ENCODE data around the gene ZFAND3.

DNA sequence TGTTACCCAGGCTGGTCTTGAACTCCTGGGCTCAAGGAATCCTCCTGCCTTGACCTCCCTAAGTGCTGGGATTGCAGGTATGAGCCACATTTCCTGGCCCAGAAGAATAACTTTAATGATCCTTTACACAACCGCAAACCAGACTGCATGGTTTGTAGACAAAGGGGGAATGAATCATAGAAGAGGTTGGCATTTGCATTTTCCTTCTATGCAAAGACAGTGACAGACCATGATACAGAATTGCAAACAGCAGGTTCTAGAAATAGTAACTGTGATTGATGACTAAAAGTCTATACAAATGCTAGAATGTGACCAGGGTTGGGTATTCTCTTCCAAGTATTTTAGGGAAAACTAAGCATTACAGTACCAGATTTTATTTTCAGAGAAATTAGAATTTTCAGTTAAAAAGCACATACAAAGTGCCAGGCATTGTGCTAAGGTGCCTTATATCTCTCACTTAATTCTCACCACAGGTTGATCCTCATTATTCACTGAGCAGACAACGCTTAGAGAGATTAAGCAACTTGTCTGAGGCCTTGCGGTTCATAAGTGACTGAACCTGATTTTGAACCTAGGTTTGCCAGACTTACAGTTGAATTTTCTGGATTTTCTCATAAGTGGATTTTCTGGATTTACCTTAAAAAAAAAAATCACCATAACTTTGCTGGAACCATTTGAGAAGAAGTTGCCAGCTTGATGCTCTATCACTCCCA, 146.6 kb downstream of the ZFAND3 start:
- TF ChIP-seq, protein P1, sequence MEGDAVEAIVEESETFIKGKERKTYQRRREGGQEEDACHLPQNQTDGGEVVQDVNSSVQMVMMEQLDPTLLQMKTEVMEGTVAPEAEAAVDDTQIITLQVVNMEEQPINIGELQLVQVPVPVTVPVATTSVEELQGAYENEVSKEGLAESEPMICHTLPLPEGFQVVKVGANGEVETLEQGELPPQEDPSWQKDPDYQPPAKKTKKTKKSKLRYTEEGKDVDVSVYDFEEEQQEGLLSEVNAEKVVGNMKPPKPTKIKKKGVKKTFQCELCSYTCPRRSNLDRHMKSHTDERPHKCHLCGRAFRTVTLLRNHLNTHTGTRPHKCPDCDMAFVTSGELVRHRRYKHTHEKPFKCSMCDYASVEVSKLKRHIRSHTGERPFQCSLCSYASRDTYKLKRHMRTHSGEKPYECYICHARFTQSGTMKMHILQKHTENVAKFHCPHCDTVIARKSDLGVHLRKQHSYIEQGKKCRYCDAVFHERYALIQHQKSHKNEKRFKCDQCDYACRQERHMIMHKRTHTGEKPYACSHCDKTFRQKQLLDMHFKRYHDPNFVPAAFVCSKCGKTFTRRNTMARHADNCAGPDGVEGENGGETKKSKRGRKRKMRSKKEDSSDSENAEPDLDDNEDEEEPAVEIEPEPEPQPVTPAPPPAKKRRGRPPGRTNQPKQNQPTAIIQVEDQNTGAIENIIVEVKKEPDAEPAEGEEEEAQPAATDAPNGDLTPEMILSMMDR (IDR thresholded peaks at IDR 0.05) = no peak
- no peak for TF ChIP-seq POLR2AphosphoS5 (IDR thresholded peaks at IDR 0.05)

All from upper lobe of left lung (tissue), 4 donors.